ENCODE results near the gene INF2.

INF2 gene

GRCh38 chr14:104747876-104748275 lies 58.5 kb downstream of the INF2 start:
- ATAC-seq, result no peak
- no peak for TF ChIP-seq TCF4 (CRISPR knock-in tag; IDR thresholded peaks at IDR 0.05; ENCODE audit: borderline replicate concordance)
- TF ChIP-seq TOX (CRISPR knock-in tag; IDR thresholded peaks at IDR 0.05; ENCODE audit: borderline replicate concordance), result no peak
- TF ChIP-seq ZNF565 (CRISPR knock-in tag; conservative IDR thresholded peaks at IDR 0.05; ENCODE audit: low read depth), result no peak
- TF ChIP-seq SNAI2 (CRISPR knock-in tag; IDR thresholded peaks at IDR 0.05), result no peak
- TF ChIP-seq ZFP30 (CRISPR knock-in tag; IDR thresholded peaks at IDR 0.05), result no peak
- TF ChIP-seq ZC3H10 (CRISPR knock-in tag; IDR thresholded peaks at IDR 0.05), result no peak
- TF ChIP-seq CSRNP3 (CRISPR knock-in tag; IDR thresholded peaks at IDR 0.05), result no peak
- no peak for TF ChIP-seq RARB (CRISPR knock-in tag; IDR thresholded peaks at IDR 0.05)
- no peak for TF ChIP-seq ISL1 (CRISPR knock-in tag; IDR thresholded peaks at IDR 0.05)
- TF ChIP-seq OSR1 (CRISPR knock-in tag; IDR thresholded peaks at IDR 0.05), result no peak
- no peak for TF ChIP-seq PATZ1 (CRISPR knock-in tag; IDR thresholded peaks at IDR 0.05; ENCODE audit: borderline replicate concordance)
- TF ChIP-seq CREB5 (CRISPR knock-in tag; IDR thresholded peaks at IDR 0.05; ENCODE audit: low read depth), result no peak
- TF ChIP-seq ESRRG (CRISPR knock-in tag; IDR thresholded peaks at IDR 0.05), result no peak
- TF ChIP-seq ZNF8 (CRISPR knock-in tag; IDR thresholded peaks at IDR 0.05), result no peak
- TF ChIP-seq CSDC2 (CRISPR knock-in tag; IDR thresholded peaks at IDR 0.05), result no peak

- TF ChIP-seq ESRRG (CRISPR knock-in tag; IDR thresholded peaks at IDR 0.05) (no peak), ZC3H10 (CRISPR knock-in tag; IDR thresholded peaks at IDR 0.05) (no peak), ZNF8 (CRISPR knock-in tag; IDR thresholded peaks at IDR 0.05) (no peak), PATZ1 (CRISPR knock-in tag; IDR thresholded peaks at IDR 0.05; ENCODE audit: borderline replicate concordance) (no peak), GLIS3 (CRISPR knock-in tag; IDR thresholded peaks at IDR 0.05) (no peak), BACH2 (CRISPR knock-in tag; IDR thresholded peaks at IDR 0.05; ENCODE audit: borderline replicate concordance) (no peak), RARB (CRISPR knock-in tag; IDR thresholded peaks at IDR 0.05) (no peak), ZFP30 (CRISPR knock-in tag; IDR thresholded peaks at IDR 0.05) (no peak), ZNF565 (CRISPR knock-in tag; conservative IDR thresholded peaks at IDR 0.05; ENCODE audit: low read depth) (no peak), CREB5 (CRISPR knock-in tag; IDR thresholded peaks at IDR 0.05; ENCODE audit: low read depth) (no peak), CSDC2 (CRISPR knock-in tag; IDR thresholded peaks at IDR 0.05) (no peak), POU6F1 (CRISPR knock-in tag; IDR thresholded peaks at IDR 0.05; ENCODE audit: borderline replicate concordance, low read depth) (no peak), ISL1 (CRISPR knock-in tag; IDR thresholded peaks at IDR 0.05) (no peak), TOX (CRISPR knock-in tag; IDR thresholded peaks at IDR 0.05; ENCODE audit: borderline replicate concordance) (no peak), ARNTL (CRISPR knock-in tag; IDR thresholded peaks at IDR 0.05; ENCODE audit: borderline replicate concordance, low read depth) (no peak), CSRNP3 (CRISPR knock-in tag; IDR thresholded peaks at IDR 0.05) (no peak), ZFP3 (CRISPR knock-in tag; IDR thresholded peaks at IDR 0.05) (no peak), SNAI2 (CRISPR knock-in tag; IDR thresholded peaks at IDR 0.05) (no peak), TSHZ2 (CRISPR knock-in tag; IDR thresholded peaks at IDR 0.05) (no peak), ZNF70 (CRISPR knock-in tag; IDR thresholded peaks at IDR 0.05) (no peak)
- no peak for ATAC-seq
Observed at GRCh38 chr14:104749111-104749649, 59.8 kb downstream of the INF2 start.

Data from SK-N-SH treated with all-trans-retinoic acid at 6 μM for 48 hours (cell line).